GM21529 (cell line): ENCODE measurements around the gene TMEM222.
"Not testable (repeated sequence)": the region's sequence is repeated elsewhere in the genome, so short reads cannot be mapped to it uniquely, and the experiment has no call there.

Source experiments
- ATAC-seq: cut with Tn5 transposase; IDR thresholded peaks from one replicate; pipeline ENCODE4 v1.9.1; 2021; ENCODE audit not compliant: unreplicated experiment

The TMEM222 gene, protein sequence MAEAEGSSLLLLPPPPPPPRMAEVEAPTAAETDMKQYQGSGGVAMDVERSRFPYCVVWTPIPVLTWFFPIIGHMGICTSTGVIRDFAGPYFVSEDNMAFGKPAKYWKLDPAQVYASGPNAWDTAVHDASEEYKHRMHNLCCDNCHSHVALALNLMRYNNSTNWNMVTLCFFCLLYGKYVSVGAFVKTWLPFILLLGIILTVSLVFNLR

DNA sequence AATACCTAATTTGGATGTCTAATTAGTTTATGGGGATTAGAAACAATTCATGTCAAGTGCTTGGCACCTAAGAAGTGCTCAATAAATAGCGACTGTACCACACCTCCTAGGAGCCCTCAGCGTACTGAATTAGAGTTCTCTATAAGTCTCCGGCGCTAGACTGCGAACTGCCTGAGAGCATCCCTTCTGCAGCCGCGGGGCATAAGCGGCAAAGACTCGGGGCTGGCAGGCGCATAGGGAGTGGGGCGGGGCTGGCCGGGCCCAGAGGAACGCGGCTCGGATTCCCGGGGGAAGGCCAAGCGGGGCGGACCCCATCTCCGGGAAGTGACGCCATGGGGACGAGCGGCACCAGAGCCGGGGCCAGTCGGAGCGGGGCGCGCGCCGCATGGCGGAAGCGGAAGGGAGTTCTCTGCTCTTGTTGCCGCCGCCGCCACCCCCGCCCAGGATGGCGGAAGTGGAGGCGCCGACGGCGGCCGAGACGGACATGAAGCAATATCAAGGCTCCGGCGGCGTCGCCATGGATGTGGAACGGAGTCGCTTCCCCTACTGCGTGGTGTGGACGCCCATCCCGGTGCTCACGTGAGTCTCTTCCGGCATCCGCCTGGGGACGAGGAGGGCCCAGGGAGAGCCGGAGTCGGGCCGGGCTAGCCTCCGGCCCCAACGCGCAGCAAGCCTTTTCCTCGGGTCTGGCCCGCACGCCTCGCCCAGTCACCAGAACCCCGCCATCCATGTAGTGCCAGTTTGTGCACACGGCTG lies at the start of gene TMEM222:
Gene TMEM222 (plus strand): TSS at position 351 of the 756 bp plus-strand sequence. CDS start 35 bp downstream, at position 386.
- peak; percentile 84 for ATAC-seq

GRCh38 chr1:27274204-27274603 lies 47.8 kb upstream of the TMEM222 start:
- ATAC-seq = no peak

- ATAC-seq = no peak
Observed at GRCh38 chr1:27275696-27276095, 46.3 kb upstream of the TMEM222 start.

GRCh38 chr1:27284425-27285273 lies 37.3 kb upstream of the TMEM222 start:
- no peak for ATAC-seq

- ATAC-seq = no peak
Observed at GRCh38 chr1:27285274-27285660, 36.7 kb upstream of the TMEM222 start.

GRCh38 chr1:27285821-27286220 lies 36.1 kb upstream of the TMEM222 start:
- ATAC-seq = not testable (repeated sequence)

DNA sequence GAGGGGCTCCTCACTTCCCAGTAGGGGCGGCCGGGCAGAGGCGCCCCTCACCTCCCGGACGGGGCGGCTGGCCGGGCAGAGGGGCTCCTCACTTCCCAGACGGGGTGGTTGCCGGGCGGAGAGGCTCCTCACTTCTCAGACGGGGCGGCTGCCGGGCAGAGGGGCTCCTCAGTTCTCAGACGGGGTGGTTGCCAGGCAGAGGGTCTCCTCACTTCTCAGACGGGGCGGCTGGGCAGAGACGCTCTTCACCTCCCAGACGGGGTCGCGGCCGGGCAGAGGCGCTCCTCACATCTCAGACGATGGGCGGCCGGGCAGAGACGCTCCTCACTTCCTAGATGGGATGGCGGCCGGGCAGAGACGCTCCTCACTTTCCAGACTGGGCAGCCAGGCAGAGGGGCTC lies 32.8 kb upstream of the TMEM222 start:
- not testable (repeated sequence) for ATAC-seq

- no peak for ATAC-seq
Observed at GRCh38 chr1:27290581-27290980, 31.4 kb upstream of the TMEM222 start.

GRCh38 chr1:27292106-27292505 lies 29.9 kb upstream of the TMEM222 start:
- no peak for ATAC-seq

GRCh38 chr1:27293915-27294314 lies 28.0 kb upstream of the TMEM222 start:
- no peak for ATAC-seq

- no peak for ATAC-seq
Observed at GRCh38 chr1:27296773-27297291, 25.1 kb upstream of the TMEM222 start.

DNA sequence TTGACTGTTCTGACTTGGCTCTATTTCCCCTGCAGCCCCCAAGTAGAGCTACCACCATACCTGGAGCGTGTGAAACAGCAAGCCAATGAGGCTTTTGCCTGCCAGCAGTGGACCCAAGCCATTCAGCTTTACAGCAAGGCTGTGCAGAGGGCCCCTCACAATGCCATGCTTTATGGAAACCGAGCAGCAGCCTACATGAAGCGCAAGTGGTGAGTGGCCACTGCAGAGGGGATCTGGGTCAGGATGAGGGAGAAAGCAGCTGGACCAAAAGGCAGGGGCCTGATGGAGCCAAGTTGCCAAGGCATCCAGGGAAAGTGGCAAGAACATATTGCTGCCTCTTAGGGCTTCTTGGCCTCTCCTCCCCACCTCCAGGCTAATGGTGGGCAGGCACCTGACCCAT lies 24.1 kb upstream of the TMEM222 start:
- ATAC-seq = no peak

DNA sequence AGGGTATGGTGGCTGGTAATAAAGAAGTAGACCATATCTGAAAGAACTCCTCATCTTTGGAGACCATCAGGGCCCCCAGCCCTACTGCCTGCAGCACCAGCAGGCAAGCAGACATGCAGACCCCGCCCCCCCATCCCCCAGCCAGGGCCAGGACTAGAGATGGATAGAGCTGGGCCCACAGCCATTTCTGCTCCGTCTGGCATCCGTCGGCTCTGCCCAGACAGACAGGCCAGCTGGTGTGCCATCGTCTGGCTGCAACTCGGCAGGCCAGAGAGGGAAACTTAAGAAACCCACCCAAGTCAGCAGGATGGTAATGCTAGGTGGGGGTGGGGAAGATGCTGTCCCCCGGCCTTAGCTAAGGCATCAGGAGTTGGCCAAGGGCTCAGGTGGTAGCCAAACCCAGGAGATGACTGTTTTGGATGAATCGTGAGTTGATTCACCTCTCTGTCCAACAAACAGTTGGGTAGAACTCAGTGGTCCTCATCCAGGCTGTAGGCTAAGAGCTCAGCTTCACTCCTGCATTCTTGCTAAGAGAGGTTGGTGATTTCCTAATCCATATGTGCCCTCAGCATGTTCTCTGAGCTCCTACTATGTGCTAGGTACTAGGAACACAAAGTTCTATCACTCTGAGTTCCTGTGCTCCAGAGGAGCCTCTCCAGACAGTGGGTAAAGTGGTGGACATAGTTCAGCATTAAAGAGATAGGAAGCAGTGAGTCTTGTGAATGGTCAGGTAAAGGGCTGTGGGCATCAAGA lies 23.2 kb upstream of the TMEM222 start:
- ATAC-seq = no peak

GRCh38 chr1:27299385-27300271 lies 22.3 kb upstream of the TMEM222 start:
- ATAC-seq = no peak

DNA sequence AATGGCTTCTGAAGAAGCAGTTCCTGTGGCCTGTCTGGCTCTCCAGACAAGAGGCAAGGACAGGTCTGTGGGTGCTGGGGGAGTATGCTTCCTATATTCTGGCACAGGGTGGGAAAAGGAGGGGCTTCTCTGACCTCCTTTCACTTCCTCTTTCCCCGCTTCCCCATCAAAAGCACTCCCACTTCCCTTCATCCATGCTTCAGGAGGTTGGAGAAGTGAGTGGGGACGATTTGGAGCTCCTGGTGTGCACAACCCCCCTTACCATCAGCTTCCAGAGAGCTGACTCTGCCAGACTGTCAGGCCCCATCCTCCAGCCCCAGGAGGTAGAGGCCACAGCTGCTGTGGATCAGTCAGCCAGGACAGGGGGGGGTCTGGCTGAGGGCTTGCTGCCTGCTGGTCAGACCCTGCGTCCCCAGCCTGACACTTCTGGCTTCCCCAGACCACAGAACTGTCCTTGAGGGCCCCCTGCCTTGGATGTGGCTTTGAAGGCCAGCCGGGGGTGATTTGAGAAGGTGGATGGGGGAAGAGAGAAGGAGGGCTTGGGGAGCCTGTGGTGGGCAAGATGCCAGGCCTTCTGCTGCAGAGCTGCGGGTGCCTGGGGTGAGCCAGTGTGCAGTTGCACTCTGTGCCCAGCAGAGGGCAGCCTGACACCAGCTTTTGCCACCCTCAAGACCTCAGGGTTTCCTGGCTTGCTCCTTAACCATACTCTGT lies 21.5 kb upstream of the TMEM222 start:
- ATAC-seq = no peak

- no peak for ATAC-seq
Observed at GRCh38 chr1:27301052-27301422, 20.9 kb upstream of the TMEM222 start.

GRCh38 chr1:27301582-27302199 lies 20.3 kb upstream of the TMEM222 start:
- no peak for ATAC-seq

- ATAC-seq = no peak
Observed at GRCh38 chr1:27302612-27303011, 19.4 kb upstream of the TMEM222 start.

GRCh38 chr1:27303509-27303908 lies 18.5 kb upstream of the TMEM222 start:
- ATAC-seq = no peak
